Body of pancreas (tissue), 4 donors: Measurements from ENCODE around the gene POLR3G. TPM values are rescaled to one million over a fixed set of nuclear protein-coding genes. Genes with fewer than 3 reads are reported as not detected.

Experiments
- ATAC-seq: fragments of 150-250 bp; one replicate; pipeline ENCODE4 v1.9.1; 2016
- DNase-seq, 4 donors: peaks; one replicate each; pipeline ENCODE4 v3.0.0-alpha.2; 2019
- H3K27ac ChIP-seq, 4 donors: fragments of 200-600 bp; sonication (generic); 1 replicate in 3 of 4; 2 replicates in 1 of 4; pipeline versions ENCODE4 v1.5.1 to v1.6.1; 2016 to 2019; ENCODE audit warnings: mild to moderate bottlenecking in 1 of 4, mixed read lengths in 1 of 4, moderate library complexity in 1 of 4
- H3K27me3 ChIP-seq, 2 donors: fragments of 200-600 bp; sonication (generic); one replicate each; pipeline ENCODE4 v1.6.0; 2016; ENCODE audit warnings: mild to moderate bottlenecking in 1 of 2
- H3K36me3 ChIP-seq, 2 donors: fragments of 200-600 bp; sonication (generic); replicated peaks in 1 of 2; 2 replicates each; pipeline ENCODE4 v1.5.1; 2016; ENCODE audit warnings: low read depth in 2 of 2; ENCODE audit not compliant: insufficient read depth in 1 of 2
- H3K4me1 ChIP-seq: fragments of 200-600 bp; sonication (generic); one replicate; pipeline ENCODE4 v1.6.0; 2016
- H3K4me3 ChIP-seq, 2 donors: fragments of 200-600 bp; sonication (generic); 1 replicate in 1 of 2; 2 replicates in 1 of 2; pipeline ENCODE4 v1.5.1; 2016 to 2019
- H3K9me3 ChIP-seq, 3 donors: fragments of 200-600 bp; sonication (generic); 1 replicate in 2 of 3; 2 replicates in 1 of 3; pipeline ENCODE4 v1.5.1; 2016
- CTCF ChIP-seq, 7 experiments: fragments of 450-650 bp in 4 of 7; fragments of 200-600 bp in 3 of 7; sonication (generic) in 3 of 7; IDR thresholded peaks; one replicate each; pipeline ENCODE4 v1.5.1; 2016 to 2019; ENCODE audit warnings: antibody characterized with exemption in 7 of 7
- POLR2A ChIP-seq, 3 donors: fragments of 450-650 bp; IDR thresholded peaks; one replicate each; pipeline ENCODE4 v1.6.1; 2016; ENCODE audit warnings: antibody characterized with exemption in 3 of 3, mild to moderate bottlenecking in 2 of 3
- WGBS, 2 donors: methylation state at CpG; one replicate each; pipeline ENCODE4 v1.1.5; 2017; 5-methylcytosine and 5-hydroxymethylcytosine counted together
- intact Hi-C: fragments of 100-400 bp; cut with DNase I; formaldehyde crosslinking; loops from one replicate; pipeline ENCODE4 v1.15.1; 2023
- total RNA-seq, 2 donors: library from RNA; depleted of rRNA; stranded (reverse); fragments of >200 nt; gene quantifications; one replicate each; pipeline ENCODE4 v1.1.0, GENCODE V29; 2016

The POLR3G gene
- total RNA-seq, 2 donors from 2014 or later, result 1.6 TPM; not detected in 1

GRCh38 chr5:90506221-90506620 is 31.6 kb downstream of the POLR3G start:
- intact Hi-C loops, result no loop called here
- H3K9me3 ChIP-seq, result no peaks in the 10 kb centered on the region
- DNase-seq, result no peak
- H3K27me3 ChIP-seq, result no peaks in the 10 kb centered on the region
- H3K4me1 ChIP-seq, result no peaks in the 10 kb centered on the region
- no peaks in the 10 kb centered on the region for H3K36me3 ChIP-seq
- H3K4me3 ChIP-seq, result no peak overlapping the region
- ATAC-seq, result no peak
- H3K27ac ChIP-seq, result no peak overlapping the region
- no peak for TF ChIP-seq POLR2A (IDR thresholded peaks at IDR 0.05)
- TF ChIP-seq CTCF (IDR thresholded peaks at IDR 0.05), result no peak

- H3K36me3 ChIP-seq, result no peaks in the 10 kb centered on the region
- H3K9me3 ChIP-seq, result no peaks in the 10 kb centered on the region
- no peak overlapping the region for H3K4me3 ChIP-seq
- H3K4me1 ChIP-seq, result peaks cover 5% of the 10 kb centered on the region
- TF ChIP-seq POLR2A (IDR thresholded peaks at IDR 0.05) (no peak), CTCF (IDR thresholded peaks at IDR 0.05) (no peak)
- no peak overlapping the region for H3K27ac ChIP-seq
- no peak for DNase-seq
- ATAC-seq, result no peak
- no peaks in the 10 kb centered on the region for H3K27me3 ChIP-seq
- intact Hi-C loops, result no loop called here
- 94 to 96% methylated on average over 1 of the region's 1 CpG for WGBS, 2 donors
These were observed 35.8 kb downstream of the POLR3G start for GRCh38 chr5:90510438-90510837.

GRCh38 chr5:90514520-90514919 is 39.9 kb downstream of the POLR3G start:
- peaks cover 0 to 4% of the 10 kb centered on the region in 2 donors for H3K36me3 ChIP-seq
- no peaks in the 10 kb centered on the region for H3K9me3 ChIP-seq
- ATAC-seq (no peak), DNase-seq (no peak)
- TF ChIP-seq CTCF (IDR thresholded peaks at IDR 0.05) (no peak), POLR2A (IDR thresholded peaks at IDR 0.05) (no peak)
- H3K27ac ChIP-seq, result no peak overlapping the region
- no peaks in the 10 kb centered on the region for H3K27me3 ChIP-seq
- H3K4me1 ChIP-seq, result peaks cover 5% of the 10 kb centered on the region
- H3K4me3 ChIP-seq, result no peak overlapping the region
- intact Hi-C loops, result no loop called here
- 61 to 70% methylated on average over 3 of the region's 3 CpGs for WGBS, 2 donors

- H3K36me3 ChIP-seq, result peaks cover 0 to 8% of the 10 kb centered on the region in 2 donors
- no peak for ATAC-seq
- no peak overlapping the region for H3K27ac ChIP-seq
- H3K9me3 ChIP-seq, result no peaks in the 10 kb centered on the region
- no peak overlapping the region for H3K4me3 ChIP-seq
- intact Hi-C loops, result no loop called here
- H3K27me3 ChIP-seq, result no peaks in the 10 kb centered on the region
- TF ChIP-seq CTCF (IDR thresholded peaks at IDR 0.05) (no peak), POLR2A (IDR thresholded peaks at IDR 0.05) (no peak)
- peaks cover 5% of the 10 kb centered on the region for H3K4me1 ChIP-seq
- DNase-seq, result no peak
These were observed 44.0 kb downstream of the POLR3G start for GRCh38 chr5:90518661-90519060.

GRCh38 chr5:90519081-90519480 is 44.4 kb downstream of the POLR3G start:
- no peak for TF ChIP-seq POLR2A (IDR thresholded peaks at IDR 0.05)
- TF ChIP-seq CTCF (IDR thresholded peaks at IDR 0.05), result no peak
- no peaks in the 10 kb centered on the region for H3K9me3 ChIP-seq
- DNase-seq, result no peak
- intact Hi-C loops, result no loop called here
- H3K36me3 ChIP-seq, result peaks cover 0 to 8% of the 10 kb centered on the region in 2 donors
- H3K4me1 ChIP-seq, result peaks cover 2% of the 10 kb centered on the region
- no peak for ATAC-seq
- H3K27me3 ChIP-seq, result no peaks in the 10 kb centered on the region
- H3K4me3 ChIP-seq, result no peak overlapping the region
- 88 to 95% methylated on average over 7 of the region's 7 CpGs for WGBS, 2 donors
- no peak overlapping the region for H3K27ac ChIP-seq
